GM12878 (cell line): Measurements from ENCODE around the gene NIN. TPM values are rescaled to one million over a fixed set of nuclear protein-coding genes. Genes with fewer than 3 reads are reported as not detected.

Source experiments
- CUX1 ChIP-seq: IDR thresholded peaks from 2 replicates; pipeline ENCODE4 v1.6.1; 2012; ENCODE audit warnings: improper control_type of control experiment, low read depth, low read length; ENCODE audit not compliant: insufficient replicate concordance
- EZH2 ChIP-seq: IDR thresholded peaks from 2 replicates; pipeline ENCODE4 v1.6.1; 2012; ENCODE audit warnings: low read depth, mild to moderate bottlenecking, control low read depth, inconsistent platforms, low read length, borderline replicate concordance; ENCODE audit not compliant: control insufficient read depth
- NRF1 ChIP-seq: conservative IDR thresholded peaks from 2 replicates; pipeline ENCODE4 v1.6.1; 2011; ENCODE audit warnings: mild to moderate bottlenecking, low read depth, low read length, improper control_type of control experiment
- REST ChIP-seq: IDR thresholded peaks from 2 replicates; pipeline ENCODE4 v1.6.1; 2012; ENCODE audit warnings: mild to moderate bottlenecking, low read depth, low read length
- ZNF207 ChIP-seq: fragments of 450-650 bp; IDR thresholded peaks from 2 replicates; pipeline ENCODE4 v1.6.1; 2014; ENCODE audit warnings: antibody characterized with exemption, mild to moderate bottlenecking, borderline replicate concordance
- polyA plus RNA-seq, 11 experiments: library from polyadenylated mRNA; depleted of rRNA in 4 of 11; unstranded in 6 of 11; stranded (reverse) in 5 of 11; fragments of >200 nt; fragmentation: Nextera tagmentation in 4 of 11; fragmentation: Illumina TruSeq in 1 of 11; extraction: Ambion mirVana in 4 of 11; extraction: Trizol in 1 of 11; gene quantifications; 1 replicate in 1 of 11; 2 replicates in 10 of 11; pipeline versions ENCODE4 v1.2.1 to v1.2.3, GENCODE V29; 2011 to 2016; ENCODE audit warnings: inconsistent platforms in 2 of 11, missing spikeins in 2 of 11, low read depth in 1 of 11
- total RNA-seq, 4 experiments: library from RNA; depleted of rRNA in 3 of 4; stranded (reverse); fragments of >200 nt in 3 of 4; fragmentation: Illumina TruSeq in 1 of 4; extraction: Trizol in 1 of 4; gene quantifications; 2 replicates each; pipeline versions ENCODE4 v1.2.1 to v1.2.3, GENCODE V29; 2013 to 2021

NIN gene
- total and polyA plus RNA-seq, 10 of the 15 experiments (the other 5 are each of a cell fraction or from before 2014, with no cell fraction given): 16.2 to 135 (median 70.3) TPM

- no peak for TF ChIP-seq CUX1
- TF ChIP-seq ZNF207: no peak
- TF ChIP-seq NRF1: no peak
- no peak for TF ChIP-seq REST
- no peak for TF ChIP-seq EZH2
- TF ChIP-seq, all 136 proteins: peak for 0
These were observed 34.6 kb upstream of the NIN start (continued) for GRCh38 chr14:50865391-50866076.
